ENCODE data around the gene CUX1.

DNA sequence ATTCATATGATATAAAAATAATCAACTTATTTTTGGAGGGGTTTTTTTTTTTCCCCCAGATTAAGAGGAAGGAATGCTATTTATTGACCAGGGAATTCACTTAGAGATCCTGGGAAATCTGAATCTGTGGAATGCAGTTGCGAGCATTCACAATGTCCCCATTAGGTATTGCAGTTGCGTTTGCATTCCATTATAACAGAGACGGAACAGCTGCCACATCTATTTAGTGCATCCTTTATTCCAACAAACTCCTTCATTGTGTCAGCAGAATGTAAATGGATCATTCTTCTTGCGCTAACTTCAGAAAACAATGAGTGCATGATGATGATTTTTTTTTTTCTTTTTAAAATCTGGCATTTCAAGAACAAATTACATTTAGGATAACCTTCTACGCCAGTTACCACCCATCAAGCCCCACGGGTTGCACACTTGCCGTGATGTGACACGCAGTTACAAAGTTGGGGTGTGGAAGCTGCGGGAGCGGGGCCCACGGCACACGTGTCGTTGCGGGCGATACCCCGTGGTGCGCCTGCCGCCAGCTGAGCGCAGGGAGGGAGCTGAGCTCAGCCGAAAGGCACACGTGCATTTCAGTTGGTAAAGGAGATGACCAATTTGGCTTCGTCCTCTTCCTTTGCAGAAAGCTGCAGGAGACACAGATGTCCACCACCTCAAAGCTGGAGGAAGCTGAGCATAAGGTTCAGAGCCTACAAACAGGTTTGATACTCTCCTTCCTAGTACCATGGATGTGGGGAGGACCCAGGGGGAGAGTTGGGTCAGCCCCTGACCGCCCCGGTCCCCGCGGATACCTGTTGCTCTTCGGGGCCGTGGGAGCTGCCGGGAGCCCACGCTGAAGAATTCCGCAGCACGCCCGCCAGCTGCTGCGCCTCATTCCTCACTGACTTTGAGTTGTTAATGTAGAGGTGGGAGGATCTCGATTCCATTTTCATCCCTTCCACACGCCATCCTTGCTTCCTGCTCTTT lies 293.9 kb downstream of the CUX1 start:
- TF ChIP-seq, protein P1, sequence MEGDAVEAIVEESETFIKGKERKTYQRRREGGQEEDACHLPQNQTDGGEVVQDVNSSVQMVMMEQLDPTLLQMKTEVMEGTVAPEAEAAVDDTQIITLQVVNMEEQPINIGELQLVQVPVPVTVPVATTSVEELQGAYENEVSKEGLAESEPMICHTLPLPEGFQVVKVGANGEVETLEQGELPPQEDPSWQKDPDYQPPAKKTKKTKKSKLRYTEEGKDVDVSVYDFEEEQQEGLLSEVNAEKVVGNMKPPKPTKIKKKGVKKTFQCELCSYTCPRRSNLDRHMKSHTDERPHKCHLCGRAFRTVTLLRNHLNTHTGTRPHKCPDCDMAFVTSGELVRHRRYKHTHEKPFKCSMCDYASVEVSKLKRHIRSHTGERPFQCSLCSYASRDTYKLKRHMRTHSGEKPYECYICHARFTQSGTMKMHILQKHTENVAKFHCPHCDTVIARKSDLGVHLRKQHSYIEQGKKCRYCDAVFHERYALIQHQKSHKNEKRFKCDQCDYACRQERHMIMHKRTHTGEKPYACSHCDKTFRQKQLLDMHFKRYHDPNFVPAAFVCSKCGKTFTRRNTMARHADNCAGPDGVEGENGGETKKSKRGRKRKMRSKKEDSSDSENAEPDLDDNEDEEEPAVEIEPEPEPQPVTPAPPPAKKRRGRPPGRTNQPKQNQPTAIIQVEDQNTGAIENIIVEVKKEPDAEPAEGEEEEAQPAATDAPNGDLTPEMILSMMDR (IDR thresholded peaks at IDR 0.05), result no peak
- TF ChIP-seq POLR2A (IDR thresholded peaks at IDR 0.05), result no peak
